Activated B cell treated with CpG ODN at 0.5 μM for 24 hours (primary cell): ENCODE measurements around the gene FBXW7. TPM values are rescaled to one million over a fixed set of nuclear protein-coding genes. Genes with fewer than 3 reads are reported as not detected.

Source experiments
- ATAC-seq: fragments of 200-7000 bp; cut with Tn5 transposase; one replicate; pipeline ENCODE4 v1.10.0; 2021; ENCODE audit warnings: low read depth, mild to moderate bottlenecking, moderate library complexity
- CTCF ChIA-PET: fragments of 350-600 bp; sonication (Branson Sonifier 250); formaldehyde crosslinking; loops from one replicate; lab custom pipeline; 2021; ENCODE audit warnings: antibody characterized with exemption; lab: Charles Lee
- POLR2A ChIA-PET: fragments of 350-600 bp; sonication (Branson Sonifier 250); formaldehyde crosslinking; loops from one replicate; lab custom pipeline; 2021; ENCODE audit warnings: antibody characterized with exemption; lab: Charles Lee
- DNase-seq: peaks from one replicate; pipeline ENCODE4 v3.0.0; 2022
- H3K27ac Mint-ChIP-seq: one replicate; pipeline ENCODE4 v1.8.0; 2020; ENCODE audit warnings: mixed read lengths
- H3K27me3 Mint-ChIP-seq: one replicate; pipeline ENCODE4 v1.8.0; 2021; ENCODE audit warnings: mixed read lengths
- H3K36me3 Mint-ChIP-seq: one replicate; pipeline ENCODE4 v1.8.0; 2021; ENCODE audit warnings: low read depth, mixed read lengths
- H3K4me1 Mint-ChIP-seq: one replicate; pipeline ENCODE4 v1.8.0; 2021; ENCODE audit warnings: mixed read lengths
- H3K4me3 Mint-ChIP-seq: one replicate; pipeline ENCODE4 v1.8.0; 2020; ENCODE audit warnings: mild to moderate bottlenecking, mixed read lengths
- H3K9me3 Mint-ChIP-seq: one replicate; pipeline ENCODE4 v1.8.0; 2020; ENCODE audit warnings: mixed read lengths
- intact Hi-C: fragments of 100-400 bp; cut with micrococcal nuclease; formaldehyde crosslinking; loops from one replicate; pipeline ENCODE4 v1.15.1; 2024
- total RNA-seq: library from RNA; stranded (reverse); gene quantifications from 2 replicates; pipeline ENCODE4 v1.2.3, GENCODE V29; 2022
- TF ChIP-seq, protein P1 (sequence below): fragments of 200-600 bp; IDR thresholded peaks from one replicate; pipeline ENCODE4 v1.8.0; 2022; ENCODE audit warnings: antibody characterized with exemption, mild to moderate bottlenecking

FBXW7 gene
- total RNA-seq, 1 donor from 2014 or later = 96.5 TPM

- ChIA-PET POLR2A (interaction anchor here (0.6 kb wide), 1 partner anchor 261 kb away, joined by 10 read pairs; no protein-coding TSS in a partner anchor), CTCF (no interaction called here)
- Mint-ChIP-seq H3K9me3 (peaks cover 2% of the 10 kb centered on the region), H3K4me1 (peaks cover 14% of the 10 kb centered on the region), H3K27me3 (no peaks in the 10 kb centered on the region), H3K27ac (no peak overlapping the region), H3K36me3 (peaks cover 9% of the 10 kb centered on the region), H3K4me3 (no peak overlapping the region)
- TF ChIP-seq, protein P1, sequence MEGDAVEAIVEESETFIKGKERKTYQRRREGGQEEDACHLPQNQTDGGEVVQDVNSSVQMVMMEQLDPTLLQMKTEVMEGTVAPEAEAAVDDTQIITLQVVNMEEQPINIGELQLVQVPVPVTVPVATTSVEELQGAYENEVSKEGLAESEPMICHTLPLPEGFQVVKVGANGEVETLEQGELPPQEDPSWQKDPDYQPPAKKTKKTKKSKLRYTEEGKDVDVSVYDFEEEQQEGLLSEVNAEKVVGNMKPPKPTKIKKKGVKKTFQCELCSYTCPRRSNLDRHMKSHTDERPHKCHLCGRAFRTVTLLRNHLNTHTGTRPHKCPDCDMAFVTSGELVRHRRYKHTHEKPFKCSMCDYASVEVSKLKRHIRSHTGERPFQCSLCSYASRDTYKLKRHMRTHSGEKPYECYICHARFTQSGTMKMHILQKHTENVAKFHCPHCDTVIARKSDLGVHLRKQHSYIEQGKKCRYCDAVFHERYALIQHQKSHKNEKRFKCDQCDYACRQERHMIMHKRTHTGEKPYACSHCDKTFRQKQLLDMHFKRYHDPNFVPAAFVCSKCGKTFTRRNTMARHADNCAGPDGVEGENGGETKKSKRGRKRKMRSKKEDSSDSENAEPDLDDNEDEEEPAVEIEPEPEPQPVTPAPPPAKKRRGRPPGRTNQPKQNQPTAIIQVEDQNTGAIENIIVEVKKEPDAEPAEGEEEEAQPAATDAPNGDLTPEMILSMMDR = no peak
- no peak for DNase-seq
- intact Hi-C loops = no loop called here
- no peak for ATAC-seq
Observed at GRCh38 chr4:152380185-152380584, 155.7 kb downstream of the FBXW7 start.

DNA sequence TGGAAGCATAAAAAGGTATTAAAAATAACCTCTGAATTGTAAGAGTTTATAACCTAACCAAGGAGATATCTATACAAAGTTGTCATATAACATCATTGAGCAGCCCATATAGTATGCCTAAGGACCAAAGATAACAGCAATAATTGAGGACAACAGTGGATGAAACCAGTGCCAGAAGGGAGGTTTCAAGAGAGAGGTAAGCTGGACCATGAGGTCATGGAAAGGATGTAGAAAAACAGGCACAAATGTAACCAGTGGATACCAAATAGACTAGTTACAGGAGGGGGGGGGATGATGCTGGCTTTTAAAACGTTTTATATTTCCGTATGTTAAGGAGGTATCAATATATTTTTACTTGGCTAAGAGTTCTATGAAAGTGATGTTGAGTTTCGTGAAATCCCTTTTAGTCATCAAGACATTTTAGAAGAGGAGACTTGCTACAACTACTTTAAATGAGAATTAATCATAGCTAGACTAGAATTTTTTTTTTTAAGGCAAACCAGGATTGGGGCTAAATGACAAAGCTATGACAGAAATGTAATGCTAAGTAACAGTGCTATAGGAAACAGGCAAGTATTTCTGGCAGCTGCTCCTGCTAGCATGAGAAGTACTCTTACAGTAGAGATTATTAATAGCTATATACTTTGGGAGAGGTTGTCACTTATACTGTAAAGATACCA lies 161.1 kb downstream of the FBXW7 start:
- ATAC-seq (no peak), DNase-seq (no peak)
- no peak overlapping the region for H3K4me3 Mint-ChIP-seq
- no peaks in the 10 kb centered on the region for H3K27me3 Mint-ChIP-seq
- POLR2A ChIA-PET = no interaction called here
- peaks cover 7% of the 10 kb centered on the region for H3K36me3 Mint-ChIP-seq
- no peaks in the 10 kb centered on the region for H3K9me3 Mint-ChIP-seq
- CTCF ChIA-PET = no interaction called here
- TF ChIP-seq, protein P1 = no peak
- H3K27ac Mint-ChIP-seq = no peak overlapping the region
- intact Hi-C loops = no loop called here
- peaks cover 11% of the 10 kb centered on the region for H3K4me1 Mint-ChIP-seq

- POLR2A ChIA-PET = interaction anchor here (0.5 kb wide), 1 partner anchor 279 kb away, joined by 6 read pairs; no protein-coding TSS in a partner anchor
- no peak overlapping the region for H3K4me3 Mint-ChIP-seq
- ATAC-seq (no peak), DNase-seq (no peak)
- TF ChIP-seq, protein P1 = no peak
- intact Hi-C loops = no loop called here
- H3K36me3 Mint-ChIP-seq = peaks cover 7% of the 10 kb centered on the region
- H3K27me3 Mint-ChIP-seq = no peaks in the 10 kb centered on the region
- peaks cover 13% of the 10 kb centered on the region for H3K4me1 Mint-ChIP-seq
- H3K27ac Mint-ChIP-seq = no peak overlapping the region
- CTCF ChIA-PET = no interaction called here
- H3K9me3 Mint-ChIP-seq = no peaks in the 10 kb centered on the region
Observed at GRCh38 chr4:152374153-152374552, 161.7 kb downstream of the FBXW7 start.

GRCh38 chr4:152372444-152372843 lies 163.4 kb downstream of the FBXW7 start:
- H3K36me3 Mint-ChIP-seq = peaks cover 3% of the 10 kb centered on the region
- no peak overlapping the region for H3K27ac Mint-ChIP-seq
- TF ChIP-seq, protein P1 = no peak
- no peak overlapping the region for H3K4me3 Mint-ChIP-seq
- intact Hi-C loops = no loop called here
- H3K27me3 Mint-ChIP-seq = no peaks in the 10 kb centered on the region
- H3K4me1 Mint-ChIP-seq = peaks cover 13% of the 10 kb centered on the region
- ChIA-PET POLR2A (no interaction called here), CTCF (no interaction called here)
- DNase-seq = no peak
- no peak for ATAC-seq
- H3K9me3 Mint-ChIP-seq = no peaks in the 10 kb centered on the region

GRCh38 chr4:152369902-152370295 lies 166.0 kb downstream of the FBXW7 start:
- CTCF ChIA-PET = no interaction called here
- Mint-ChIP-seq H3K36me3 (peaks cover 12% of the 10 kb centered on the region), H3K9me3 (no peaks in the 10 kb centered on the region), H3K27ac (no peak overlapping the region), H3K4me1 (peaks cover 18% of the 10 kb centered on the region), H3K4me3 (no peak overlapping the region), H3K27me3 (no peaks in the 10 kb centered on the region)
- intact Hi-C loops = no loop called here
- POLR2A ChIA-PET = no interaction called here
- ATAC-seq = no peak
- no peak for DNase-seq
- TF ChIP-seq, protein P1 = no peak
